ENCODE measurements around the gene SLC25A47.

DNA sequence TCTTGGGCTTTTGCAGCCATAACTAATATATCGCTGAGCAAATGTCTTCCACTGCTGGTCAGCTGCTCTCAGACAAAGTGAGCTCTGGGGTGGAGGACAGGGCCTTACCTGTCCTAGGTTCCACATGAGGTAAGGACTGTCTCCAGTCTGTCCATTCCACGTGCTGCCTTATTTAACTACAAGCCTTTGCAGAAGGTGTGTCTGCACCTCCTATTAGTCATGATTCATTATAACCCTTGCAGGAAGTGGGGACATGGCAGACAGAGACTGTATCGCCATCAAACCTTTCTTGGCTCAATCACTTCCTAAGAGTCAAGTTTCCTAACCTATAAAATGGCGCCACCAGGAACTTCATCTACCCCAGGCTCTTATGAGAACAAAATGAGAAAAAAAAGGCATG lies 46.9 kb downstream of the SLC25A47 start:
- TF ChIP-seq CTCF (IDR thresholded peaks at IDR 0.05; ENCODE audit: low read depth, low read length, missing input control) = no peak
- no peak for TF ChIP-seq TAF1 (conservative IDR thresholded peaks at IDR 0.05)
- no peak for TF ChIP-seq ATF3 (IDR thresholded peaks at IDR 0.05)
- TF ChIP-seq, protein P1, sequence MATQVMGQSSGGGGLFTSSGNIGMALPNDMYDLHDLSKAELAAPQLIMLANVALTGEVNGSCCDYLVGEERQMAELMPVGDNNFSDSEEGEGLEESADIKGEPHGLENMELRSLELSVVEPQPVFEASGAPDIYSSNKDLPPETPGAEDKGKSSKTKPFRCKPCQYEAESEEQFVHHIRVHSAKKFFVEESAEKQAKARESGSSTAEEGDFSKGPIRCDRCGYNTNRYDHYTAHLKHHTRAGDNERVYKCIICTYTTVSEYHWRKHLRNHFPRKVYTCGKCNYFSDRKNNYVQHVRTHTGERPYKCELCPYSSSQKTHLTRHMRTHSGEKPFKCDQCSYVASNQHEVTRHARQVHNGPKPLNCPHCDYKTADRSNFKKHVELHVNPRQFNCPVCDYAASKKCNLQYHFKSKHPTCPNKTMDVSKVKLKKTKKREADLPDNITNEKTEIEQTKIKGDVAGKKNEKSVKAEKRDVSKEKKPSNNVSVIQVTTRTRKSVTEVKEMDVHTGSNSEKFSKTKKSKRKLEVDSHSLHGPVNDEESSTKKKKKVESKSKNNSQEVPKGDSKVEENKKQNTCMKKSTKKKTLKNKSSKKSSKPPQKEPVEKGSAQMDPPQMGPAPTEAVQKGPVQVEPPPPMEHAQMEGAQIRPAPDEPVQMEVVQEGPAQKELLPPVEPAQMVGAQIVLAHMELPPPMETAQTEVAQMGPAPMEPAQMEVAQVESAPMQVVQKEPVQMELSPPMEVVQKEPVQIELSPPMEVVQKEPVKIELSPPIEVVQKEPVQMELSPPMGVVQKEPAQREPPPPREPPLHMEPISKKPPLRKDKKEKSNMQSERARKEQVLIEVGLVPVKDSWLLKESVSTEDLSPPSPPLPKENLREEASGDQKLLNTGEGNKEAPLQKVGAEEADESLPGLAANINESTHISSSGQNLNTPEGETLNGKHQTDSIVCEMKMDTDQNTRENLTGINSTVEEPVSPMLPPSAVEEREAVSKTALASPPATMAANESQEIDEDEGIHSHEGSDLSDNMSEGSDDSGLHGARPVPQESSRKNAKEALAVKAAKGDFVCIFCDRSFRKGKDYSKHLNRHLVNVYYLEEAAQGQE (IDR thresholded peaks at IDR 0.05) = no peak
- TF ChIP-seq, protein P2, sequence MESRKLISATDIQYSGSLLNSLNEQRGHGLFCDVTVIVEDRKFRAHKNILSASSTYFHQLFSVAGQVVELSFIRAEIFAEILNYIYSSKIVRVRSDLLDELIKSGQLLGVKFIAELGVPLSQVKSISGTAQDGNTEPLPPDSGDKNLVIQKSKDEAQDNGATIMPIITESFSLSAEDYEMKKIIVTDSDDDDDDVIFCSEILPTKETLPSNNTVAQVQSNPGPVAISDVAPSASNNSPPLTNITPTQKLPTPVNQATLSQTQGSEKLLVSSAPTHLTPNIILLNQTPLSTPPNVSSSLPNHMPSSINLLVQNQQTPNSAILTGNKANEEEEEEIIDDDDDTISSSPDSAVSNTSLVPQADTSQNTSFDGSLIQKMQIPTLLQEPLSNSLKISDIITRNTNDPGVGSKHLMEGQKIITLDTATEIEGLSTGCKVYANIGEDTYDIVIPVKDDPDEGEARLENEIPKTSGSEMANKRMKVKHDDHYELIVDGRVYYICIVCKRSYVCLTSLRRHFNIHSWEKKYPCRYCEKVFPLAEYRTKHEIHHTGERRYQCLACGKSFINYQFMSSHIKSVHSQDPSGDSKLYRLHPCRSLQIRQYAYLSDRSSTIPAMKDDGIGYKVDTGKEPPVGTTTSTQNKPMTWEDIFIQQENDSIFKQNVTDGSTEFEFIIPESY (IDR thresholded peaks at IDR 0.05) = no peak
- no peak for TF ChIP-seq HNF4G (IDR thresholded peaks at IDR 0.05)
- no peak for TF ChIP-seq YY1 (IDR thresholded peaks at IDR 0.05)
- no peak for TF ChIP-seq MAX (IDR thresholded peaks at IDR 0.05)
- no peak for TF ChIP-seq RAD21 (IDR thresholded peaks at IDR 0.05)
- TF ChIP-seq NR2F2 (IDR thresholded peaks at IDR 0.05) = no peak
- no peak for TF ChIP-seq SP1 (IDR thresholded peaks at IDR 0.05)
- no peak for TF ChIP-seq EGR1 (IDR thresholded peaks at IDR 0.05; ENCODE audit: low read depth in 2 of 2)
